PC-3 (cell line): Measurements from ENCODE around the gene ARID4A.

Source experiments
- CTCF ChIP-seq: fragments of 300-600 bp; sonication (generic); conservative IDR thresholded peaks from 2 replicates; pipeline ENCODE4 v1.5.1; 2017; ENCODE audit warnings: antibody characterized with exemption, low read depth, mild to moderate bottlenecking, low read length
- EZH2phosphoT487 ChIP-seq: fragments of 300-600 bp; sonication (generic); IDR thresholded peaks from 2 replicates; pipeline ENCODE4 v1.6.1; 2018; ENCODE audit warnings: mild to moderate bottlenecking, antibody characterized with exemption, low read length, borderline replicate concordance

- TF ChIP-seq CTCF = no peak
- TF ChIP-seq EZH2phosphoT487 = no peak
These were observed 32.8 kb downstream of the ARID4A start for GRCh38 chr14:58331111-58331510.
